Colonic mucosa (tissue), 4 donors: ENCODE measurements around the gene IGSF6. TPM values are rescaled to one million over a fixed set of nuclear protein-coding genes. Genes with fewer than 3 reads are reported as not detected.

Source experiments
- DNase-seq: peaks from one replicate; pipeline ENCODE4 v3.0.0-alpha.2; 2020
- H3K27ac ChIP-seq: fragments of 200-600 bp; one replicate; pipeline ENCODE4 v1.8.0; 2021
- H3K27me3 ChIP-seq: fragments of 200-600 bp; one replicate; pipeline ENCODE4 v1.8.0; 2021
- H3K36me3 ChIP-seq: fragments of 200-600 bp; one replicate; pipeline ENCODE4 v1.8.0; 2021
- H3K4me1 ChIP-seq: fragments of 200-600 bp; one replicate; pipeline ENCODE4 v1.8.0; 2021; ENCODE audit warnings: mild to moderate bottlenecking
- H3K4me3 ChIP-seq: fragments of 200-600 bp; one replicate; pipeline ENCODE4 v1.8.0; 2021
- H3K9ac ChIP-seq, 2 donors: one replicate each; pipeline ENCODE4 v1.7.0; 2013; ENCODE audit warnings: control low read depth in 2 of 2, low read depth in 2 of 2, low read length in 2 of 2
- H3K9me3 ChIP-seq: fragments of 200-600 bp; one replicate; pipeline ENCODE4 v1.8.0; 2021
- CTCF ChIP-seq: fragments of 200-600 bp; IDR thresholded peaks from one replicate; pipeline ENCODE4 v1.8.0; 2022; ENCODE audit warnings: antibody characterized with exemption, mild to moderate bottlenecking
- intact Hi-C: fragments of 100-400 bp; cut with DNase I; formaldehyde crosslinking; loops from one replicate; pipeline ENCODE4 v1.14.1; 2022
- total RNA-seq, 2 donors: library from RNA; stranded (reverse); fragmentation: NEBNext Ultra II Directional in 1 of 2; extraction: Animal tissue kit (Norgen Biotek cat#: 25700) in 1 of 2; gene quantifications; one replicate each; pipeline ENCODE4 v1.2.1, GENCODE V29; 2021
- donor health status: healthy.
- donor health status: DM: no; HTN: no; CAD: no.
- donor health status: DM: no; HTN: no; CAD: no.

Gene IGSF6
- total RNA-seq, 2 donors from 2014 or later, result 2.7 to 4.7 TPM

DNA sequence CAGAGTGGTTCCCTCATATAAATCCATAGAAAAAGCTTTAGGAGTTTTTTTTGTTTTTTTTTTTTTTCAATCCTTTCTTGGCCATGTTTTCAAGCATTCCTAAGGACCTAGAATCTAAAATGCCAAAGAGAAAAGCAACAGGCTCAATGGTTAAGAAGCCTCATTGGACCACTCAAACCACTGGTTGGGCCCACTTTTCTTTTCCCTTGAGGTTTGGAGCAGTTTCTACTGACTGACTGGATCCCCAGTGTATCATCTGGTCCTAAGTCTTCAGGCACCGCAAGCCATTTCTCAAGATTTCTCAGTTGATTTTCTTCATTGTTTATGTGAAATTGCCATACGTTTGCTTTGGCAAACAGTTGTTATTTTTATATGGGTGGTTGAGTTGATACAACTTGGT, 38.6 kb downstream of the IGSF6 start:
- H3K4me1 ChIP-seq, result peaks cover 11% of the 10 kb centered on the region
- H3K4me3 ChIP-seq, result no peak overlapping the region
- no peak for TF ChIP-seq CTCF
- no peaks in the 10 kb centered on the region for H3K36me3 ChIP-seq
- no peaks in the 10 kb centered on the region for H3K27me3 ChIP-seq
- no peak for DNase-seq
- intact Hi-C loops, result no loop called here
- H3K27ac ChIP-seq, result no peak overlapping the region
- H3K9me3 ChIP-seq, result no peaks in the 10 kb centered on the region
- no peak overlapping the region for H3K9ac ChIP-seq

- Histone ChIP-seq H3K4me1 (peaks cover 11% of the 10 kb centered on the region), H3K27me3 (no peaks in the 10 kb centered on the region), H3K27ac (no peak overlapping the region), H3K4me3 (no peak overlapping the region), H3K36me3 (no peaks in the 10 kb centered on the region), H3K9ac (no peak overlapping the region), H3K9me3 (no peaks in the 10 kb centered on the region)
- intact Hi-C loops, result no loop called here
- DNase-seq, result no peak
- TF ChIP-seq CTCF, result no peak
These were observed 39.0 kb downstream of the IGSF6 start for GRCh38 chr16:21613361-21613760.

- intact Hi-C loops, result no loop called here
- Histone ChIP-seq H3K9ac (no peak overlapping the region), H3K27ac (no peak overlapping the region), H3K27me3 (no peaks in the 10 kb centered on the region), H3K36me3 (no peaks in the 10 kb centered on the region), H3K9me3 (no peaks in the 10 kb centered on the region), H3K4me1 (peaks cover 11% of the 10 kb centered on the region), H3K4me3 (no peak overlapping the region)
- TF ChIP-seq CTCF, result no peak
- no peak for DNase-seq
These were observed 40.6 kb downstream of the IGSF6 start for GRCh38 chr16:21611556-21612384.

GRCh38 chr16:21611198-21611555, 41.2 kb downstream of the IGSF6 start:
- Histone ChIP-seq H3K4me3 (no peak overlapping the region), H3K9me3 (no peaks in the 10 kb centered on the region), H3K27me3 (no peaks in the 10 kb centered on the region), H3K27ac (no peak overlapping the region), H3K4me1 (peaks cover 12% of the 10 kb centered on the region), H3K9ac (no peak overlapping the region), H3K36me3 (no peaks in the 10 kb centered on the region)
- no peak for DNase-seq
- intact Hi-C loops, result no loop called here
- TF ChIP-seq CTCF, result no peak

DNA sequence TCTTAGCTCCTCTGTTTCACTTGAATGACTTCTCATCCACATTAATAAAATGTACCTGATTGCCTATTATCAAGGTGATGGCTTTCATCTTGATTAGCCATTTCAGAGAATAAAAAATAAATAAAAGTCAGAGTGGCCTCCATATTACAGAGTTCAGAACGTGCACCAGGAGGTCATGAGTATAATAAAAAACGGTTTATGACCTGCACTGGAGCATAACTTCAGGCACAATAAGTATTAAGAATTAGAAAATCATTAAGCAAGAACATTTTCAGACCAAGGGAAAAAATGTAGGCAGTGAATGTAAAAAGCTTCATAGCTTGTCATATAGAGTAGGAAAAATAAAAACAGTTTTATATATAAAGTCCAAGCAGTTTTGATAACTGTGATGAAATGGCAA, 41.6 kb downstream of the IGSF6 start:
- TF ChIP-seq CTCF, result no peak
- intact Hi-C loops, result no loop called here
- Histone ChIP-seq H3K9ac (no peak overlapping the region), H3K27ac (no peak overlapping the region), H3K9me3 (no peaks in the 10 kb centered on the region), H3K4me1 (peaks cover 16% of the 10 kb centered on the region), H3K4me3 (no peak overlapping the region), H3K36me3 (no peaks in the 10 kb centered on the region), H3K27me3 (no peaks in the 10 kb centered on the region)
- no peak for DNase-seq
